ENCODE results near the gene SIGLECL1.

- TF ChIP-seq CTCF (IDR thresholded peaks at IDR 0.05; ENCODE audit: insufficient read depth, low read depth, low read length) (no peak), EZH2 (IDR thresholded peaks at IDR 0.05; ENCODE audit: insufficient read depth, low read length) (no peak)
These were observed 24.8 kb upstream of the SIGLECL1 start for GRCh38 chr19:51226067-51226466.
